GM23338 (cell line): ENCODE data around the gene DYNC1LI2. TPM values are rescaled to one million over a fixed set of nuclear protein-coding genes. Genes with fewer than 3 reads are reported as not detected.

Experiments used
- ATAC-seq: fragments of 200-7000 bp; cut with Tn5 transposase; 3 replicates; pipeline ENCODE4 v1.9.1; 2020
- DNase-seq: peaks from one replicate; pipeline ENCODE4 v3.0.0-alpha.2; 2015; ENCODE audit warnings: low spot score
- H2AFZ ChIP-seq: fragments of 200-600 bp; sonication (generic); 2 replicates; pipeline ENCODE4 v1.8.0; 2016; ENCODE audit warnings: antibody characterized with exemption, mild to moderate bottlenecking, moderate library complexity
- H3F3A ChIP-seq: fragments of 200-600 bp; sonication (generic); replicated peaks from 2 replicates; pipeline ENCODE4 v1.8.0; 2017; ENCODE audit warnings: antibody characterized with exemption, mixed run types, low read depth
- H3K27ac ChIP-seq: fragments of 200-600 bp; sonication (generic); 2 replicates; pipeline ENCODE4 v1.6.1; 2016; ENCODE audit warnings: low read depth
- H3K27me3 ChIP-seq: fragments of 200-600 bp; sonication (generic); 2 replicates; pipeline ENCODE4 v1.8.0; 2016; ENCODE audit warnings: mild to moderate bottlenecking, mixed run types, moderate library complexity; ENCODE audit not compliant: insufficient read depth
- H3K36me3 ChIP-seq: fragments of 200-600 bp; sonication (generic); 2 replicates; pipeline ENCODE4 v1.8.0; 2016; ENCODE audit warnings: mild to moderate bottlenecking; ENCODE audit not compliant: insufficient read depth
- H3K4me1 ChIP-seq: fragments of 200-600 bp; sonication (generic); 2 replicates; pipeline ENCODE4 v1.8.0; 2016; ENCODE audit warnings: mild to moderate bottlenecking, moderate library complexity; ENCODE audit not compliant: insufficient read depth
- H3K4me2 ChIP-seq: fragments of 200-600 bp; sonication (generic); 2 replicates; pipeline ENCODE4 v1.7.1; 2017; ENCODE audit warnings: mixed run types
- H3K4me3 ChIP-seq: fragments of 200-600 bp; sonication (generic); 2 replicates; pipeline ENCODE4 v1.6.1; 2016; ENCODE audit warnings: mixed run types
- H3K79me2 ChIP-seq: fragments of 200-600 bp; sonication (generic); replicated peaks from 2 replicates; pipeline ENCODE4 v1.8.0; 2017; ENCODE audit warnings: mild to moderate bottlenecking; ENCODE audit not compliant: insufficient read depth
- H3K9me2 ChIP-seq: fragments of 200-600 bp; sonication (generic); 2 replicates; pipeline ENCODE4 v1.8.0; 2017; ENCODE audit not compliant: insufficient read depth
- H4K20me1 ChIP-seq: fragments of 200-600 bp; sonication (generic); replicated peaks from 2 replicates; pipeline ENCODE4 v1.8.0; 2017; ENCODE audit warnings: mild to moderate bottlenecking; ENCODE audit not compliant: insufficient read depth
- H3K27ac Mint-ChIP-seq: 2 replicates; pipeline ENCODE4 v1.8.0; 2020; ENCODE audit warnings: inconsistent platforms, mild to moderate bottlenecking, moderate library complexity, mixed read lengths
- H3K27me3 Mint-ChIP-seq: 3 replicates; pipeline ENCODE4 v1.8.0; 2022; ENCODE audit warnings: low read depth, mild to moderate bottlenecking, moderate library complexity, mixed read lengths, inconsistent platforms; ENCODE audit not compliant: insufficient read depth, poor library complexity
- H3K36me3 Mint-ChIP-seq: 3 replicates; pipeline ENCODE4 v1.8.0; 2021; ENCODE audit warnings: low read depth, mild to moderate bottlenecking, inconsistent platforms, moderate library complexity, mixed read lengths
- H3K4me1 Mint-ChIP-seq: 3 replicates; pipeline ENCODE4 v1.8.0; 2020; ENCODE audit warnings: mild to moderate bottlenecking, inconsistent platforms, mixed read lengths
- H3K4me3 Mint-ChIP-seq: 3 replicates; pipeline ENCODE4 v1.8.0; 2021; ENCODE audit warnings: moderate library complexity, mild to moderate bottlenecking, inconsistent platforms, mixed read lengths
- H3K9me3 Mint-ChIP-seq: 3 replicates; pipeline ENCODE4 v1.8.0; 2020; ENCODE audit warnings: moderate library complexity, mild to moderate bottlenecking, inconsistent platforms, mixed read lengths
- CTCF ChIP-seq, 2 experiments: fragments of 200-600 bp in 1 of 2; sonication (generic) in 1 of 2; conservative IDR thresholded peaks; 2 replicates each; pipeline versions ENCODE4 v1.5.1 to v1.6.1; 2016 to 2017; ENCODE audit warnings: antibody characterized with exemption in 2 of 2, low read depth in 2 of 2, mild to moderate bottlenecking in 2 of 2, moderate library complexity in 1 of 2
- EZH2 ChIP-seq: fragments of 200-600 bp; sonication (generic); IDR thresholded peaks from one replicate; pipeline ENCODE4 v1.8.0; 2017; ENCODE audit warnings: antibody characterized with exemption, mild to moderate bottlenecking, low read depth; ENCODE audit not compliant: unreplicated experiment
- EZH2phosphoT487 ChIP-seq: fragments of 200-600 bp; sonication (generic); IDR thresholded peaks from one replicate; pipeline ENCODE4 v1.8.1; 2018; ENCODE audit warnings: antibody characterized with exemption; ENCODE audit not compliant: unreplicated experiment
- NANOG ChIP-seq: IDR thresholded peaks from 2 replicates; pipeline ENCODE4 v1.6.1; 2016; ENCODE audit warnings: antibody characterized with exemption, borderline replicate concordance
- POLR2AphosphoS5 ChIP-seq: IDR thresholded peaks from 2 replicates; pipeline ENCODE4 v1.6.1; 2016; ENCODE audit warnings: antibody characterized with exemption, low read depth
- REST ChIP-seq: IDR thresholded peaks from one replicate; pipeline ENCODE4 v1.6.1; 2018; ENCODE audit warnings: antibody characterized with exemption; ENCODE audit not compliant: unreplicated experiment
- STAT1 ChIP-seq: IDR thresholded peaks from one replicate; pipeline ENCODE4 v1.6.1; 2016; ENCODE audit warnings: antibody characterized with exemption; ENCODE audit not compliant: unreplicated experiment
- ZNF114 ChIP-seq: fragments of 250-450 bp; sonication (Bioruptor Pico); IDR thresholded peaks from 2 replicates; pipeline ENCODE4 v1.5.0; 2020; ENCODE audit warnings: mild to moderate bottlenecking, moderate library complexity
- ZNF331 ChIP-seq: fragments of 250-450 bp; sonication (Bioruptor Pico); IDR thresholded peaks from 2 replicates; pipeline ENCODE4 v1.5.0; 2020; ENCODE audit warnings: low read depth, mild to moderate bottlenecking, moderate library complexity
- polyA plus RNA-seq: library from polyadenylated mRNA; unstranded; fragments of >200 nt; fragmentation: Nextera tagmentation; extraction: Ambion mirVana; gene quantifications from 2 replicates; pipeline ENCODE4 v1.2.1, GENCODE V29; 2016
- total RNA-seq: library from RNA; depleted of rRNA; stranded (reverse); fragments of >200 nt; shearing (Covaris generic); gene quantifications from 2 replicates; pipeline ENCODE4 v1.2.3, GENCODE V29; 2014

Gene DYNC1LI2
- total and polyA plus RNA-seq, 2 experiments from 2014 or later = 73.9 to 85.9 TPM

- TF ChIP-seq REST (no peak), EZH2phosphoT487 (no peak), ZNF114 (no peak), ZNF331 (no peak), NANOG (no peak), POLR2AphosphoS5 (no peak)
These were observed 49.9 kb downstream of the DYNC1LI2 start (continued) for GRCh38 chr16:66701516-66701915.

- no peaks in the 10 kb centered on the region for H3K9me3 Mint-ChIP-seq
- DNase-seq (no peak), ATAC-seq (no peak)
- peaks cover 8% of the 10 kb centered on the region; the same call in 1 of the 2 replicates for H3K27me3 ChIP-seq
- no peak overlapping the region for H3K4me3 ChIP-seq
- H2AFZ ChIP-seq = no peak overlapping the region
- H4K20me1 ChIP-seq = no peaks in the 10 kb centered on the region
- peaks cover 3% of the 10 kb centered on the region; the same call in 1 of the 2 replicates for H3K4me1 ChIP-seq
- H3K36me3 Mint-ChIP-seq = no peaks in the 10 kb centered on the region
- peaks cover 7% of the 10 kb centered on the region; the same call in 2 of the 3 replicates for H3K4me1 Mint-ChIP-seq
- H3K27ac ChIP-seq = no peak overlapping the region
- no peak overlapping the region for H3K4me2 ChIP-seq
- H3K4me3 Mint-ChIP-seq = no peak overlapping the region
- H3K79me2 ChIP-seq = no peaks in the 10 kb centered on the region
- no peaks in the 10 kb centered on the region for H3F3A ChIP-seq
- H3K36me3 ChIP-seq = no peaks in the 10 kb centered on the region
- no peaks in the 10 kb centered on the region for H3K9me2 ChIP-seq
- no peaks in the 10 kb centered on the region for H3K27me3 Mint-ChIP-seq
- no peak for TF ChIP-seq STAT1
- no peak for TF ChIP-seq NANOG
- no peak for TF ChIP-seq ZNF331
- TF ChIP-seq CTCF (conservative IDR thresholded peaks at IDR 0.05; ENCODE audit: low read depth in 2 of 2) = no peak
- no peak for TF ChIP-seq ZNF114
- no peak for TF ChIP-seq EZH2
- no peak overlapping the region for H3K27ac Mint-ChIP-seq
These were observed 50.4 kb downstream of the DYNC1LI2 start for GRCh38 chr16:66701026-66701425.
